GM21786 (cell line): ENCODE results near the gene TPCN2.

ENCODE experiments used
- ATAC-seq: cut with Tn5 transposase; IDR thresholded peaks from one replicate; pipeline ENCODE4 v1.9.1; 2021; ENCODE audit not compliant: unreplicated experiment

TPCN2 gene

DNA sequence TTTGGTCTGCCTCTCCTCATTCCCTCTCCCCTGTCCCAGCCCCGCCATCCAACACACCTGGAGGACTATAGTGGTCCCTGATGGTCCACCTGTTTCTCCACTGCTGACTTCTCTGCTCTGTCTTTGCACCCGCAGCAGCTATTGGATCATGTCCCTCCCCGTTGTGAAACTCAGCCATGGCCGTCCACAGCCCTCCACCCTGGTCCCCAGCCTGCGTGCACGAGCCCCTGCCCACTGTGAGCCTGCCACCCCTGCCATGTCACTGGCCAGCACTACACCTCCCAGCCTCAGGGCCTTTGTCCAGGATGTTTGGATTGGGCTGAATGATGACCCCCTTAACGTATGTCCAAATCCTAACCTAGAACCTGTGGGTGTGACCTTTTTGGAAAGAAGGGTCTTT, 59.3 kb downstream of the TPCN2 start:
- ATAC-seq = no peak

GRCh38 chr11:69108559-69108958, 59.8 kb downstream of the TPCN2 start:
- ATAC-seq = no peak

- ATAC-seq = no peak
Observed at GRCh38 chr11:69109101-69109500, 60.4 kb downstream of the TPCN2 start.

DNA sequence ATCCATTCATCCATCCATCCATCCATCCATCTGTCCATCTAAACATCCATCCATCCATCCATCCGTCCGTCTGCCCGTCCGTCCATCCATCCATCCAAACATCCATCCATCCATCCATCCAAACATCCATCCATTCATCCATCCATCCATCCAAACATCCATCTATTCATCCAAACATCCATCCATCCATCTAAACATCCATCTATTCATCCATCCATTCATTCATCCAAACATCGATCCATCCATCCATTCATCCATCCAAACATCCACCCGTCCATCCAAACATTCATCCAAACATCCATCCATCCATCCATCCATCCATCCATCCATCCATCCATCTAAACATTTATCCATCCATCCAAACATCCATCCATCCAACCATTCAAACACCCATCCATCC, 61.7 kb downstream of the TPCN2 start:
- no peak for ATAC-seq

- no peak for ATAC-seq
Observed at GRCh38 chr11:69111624-69112542, 63.2 kb downstream of the TPCN2 start.

GRCh38 chr11:69113226-69113625, 64.5 kb downstream of the TPCN2 start:
- ATAC-seq = no peak

DNA sequence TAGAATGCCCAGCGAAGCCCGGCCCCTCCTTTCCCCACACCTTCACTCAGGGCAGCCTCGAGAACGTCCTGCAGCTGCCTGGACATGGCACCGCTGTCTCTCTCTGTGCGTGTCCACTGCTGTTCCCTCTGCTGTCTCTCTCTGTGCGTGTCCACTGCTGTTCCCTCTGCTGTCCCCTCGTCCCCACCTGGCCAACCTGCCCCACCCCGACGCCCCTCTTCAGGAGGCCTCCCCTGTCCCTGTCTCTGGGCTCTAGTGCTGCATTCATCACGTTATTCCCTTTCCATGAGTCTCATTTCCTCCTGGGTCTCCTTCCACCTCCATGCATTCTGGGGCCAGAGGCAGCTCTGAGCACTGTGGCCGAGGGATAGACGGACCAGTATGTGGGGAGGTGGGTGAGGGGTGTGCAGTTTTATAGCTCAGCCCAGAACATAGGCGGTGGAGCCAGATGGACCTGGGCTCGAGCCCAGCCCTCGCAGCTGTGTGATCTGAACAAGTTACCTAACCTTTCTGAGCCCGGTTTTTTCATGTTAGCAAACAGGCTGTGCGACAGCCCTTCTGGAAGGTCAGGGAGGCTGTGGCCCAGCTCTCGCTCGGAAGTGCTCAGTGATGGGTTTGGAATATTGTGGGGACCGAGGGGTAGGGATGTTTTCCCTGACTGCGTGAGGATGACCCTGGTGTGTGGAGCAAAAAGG, 65.1 kb downstream of the TPCN2 start:
- no peak for ATAC-seq

DNA sequence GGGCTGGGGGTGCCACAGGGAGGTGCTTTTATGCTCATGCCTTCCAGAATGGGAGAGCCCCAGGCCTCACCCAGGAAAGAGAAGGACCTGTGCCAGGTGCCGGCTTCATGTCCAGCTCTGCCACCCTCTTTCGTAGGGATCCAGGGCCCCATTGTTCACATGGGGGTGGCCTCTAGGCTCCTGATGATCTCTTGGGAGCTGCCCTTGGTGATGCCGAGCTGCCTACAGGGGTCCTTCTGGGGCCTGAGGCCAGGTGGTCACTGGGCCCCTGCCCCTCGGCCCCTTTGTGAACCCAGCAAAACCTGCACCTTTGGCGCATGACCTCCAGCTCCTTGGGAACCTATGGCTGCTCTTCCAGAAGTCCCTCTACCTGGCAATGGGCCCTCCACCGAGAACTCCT, 65.6 kb downstream of the TPCN2 start:
- ATAC-seq = no peak

DNA sequence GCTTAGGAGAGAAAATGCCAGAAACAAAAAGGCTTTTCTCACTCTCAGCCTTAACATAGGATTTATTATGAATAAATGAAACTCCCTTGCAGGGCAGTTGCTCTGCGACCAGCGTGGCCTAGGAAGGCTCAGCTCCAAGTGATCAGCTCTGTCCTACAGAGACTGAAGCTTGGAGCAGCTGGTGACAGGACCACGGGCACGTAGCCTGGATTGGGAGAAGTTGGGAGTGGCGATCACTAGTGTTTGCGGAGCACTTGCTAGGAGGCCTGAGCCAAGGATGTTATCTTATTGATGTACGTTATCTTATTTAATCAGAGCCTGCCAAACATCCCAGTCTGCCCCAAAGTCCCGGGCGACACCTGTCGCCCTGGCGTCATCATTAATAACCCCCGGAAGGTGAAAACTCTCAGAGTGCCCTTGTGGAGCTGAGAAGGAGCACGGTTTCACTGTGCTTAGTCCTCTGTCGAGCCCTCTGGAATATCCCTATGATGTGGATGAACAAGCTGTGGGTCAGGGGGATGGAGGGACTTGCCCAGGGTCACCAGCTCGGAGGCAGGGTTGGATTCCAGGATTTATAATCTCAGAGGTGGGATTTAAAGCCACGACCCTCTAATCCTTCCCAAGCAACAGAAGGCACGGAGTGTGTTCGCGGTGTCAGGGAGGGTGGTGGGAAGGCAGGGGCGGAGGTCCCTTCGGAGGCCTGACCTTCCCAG, 66.2 kb downstream of the TPCN2 start:
- ATAC-seq = no peak

DNA sequence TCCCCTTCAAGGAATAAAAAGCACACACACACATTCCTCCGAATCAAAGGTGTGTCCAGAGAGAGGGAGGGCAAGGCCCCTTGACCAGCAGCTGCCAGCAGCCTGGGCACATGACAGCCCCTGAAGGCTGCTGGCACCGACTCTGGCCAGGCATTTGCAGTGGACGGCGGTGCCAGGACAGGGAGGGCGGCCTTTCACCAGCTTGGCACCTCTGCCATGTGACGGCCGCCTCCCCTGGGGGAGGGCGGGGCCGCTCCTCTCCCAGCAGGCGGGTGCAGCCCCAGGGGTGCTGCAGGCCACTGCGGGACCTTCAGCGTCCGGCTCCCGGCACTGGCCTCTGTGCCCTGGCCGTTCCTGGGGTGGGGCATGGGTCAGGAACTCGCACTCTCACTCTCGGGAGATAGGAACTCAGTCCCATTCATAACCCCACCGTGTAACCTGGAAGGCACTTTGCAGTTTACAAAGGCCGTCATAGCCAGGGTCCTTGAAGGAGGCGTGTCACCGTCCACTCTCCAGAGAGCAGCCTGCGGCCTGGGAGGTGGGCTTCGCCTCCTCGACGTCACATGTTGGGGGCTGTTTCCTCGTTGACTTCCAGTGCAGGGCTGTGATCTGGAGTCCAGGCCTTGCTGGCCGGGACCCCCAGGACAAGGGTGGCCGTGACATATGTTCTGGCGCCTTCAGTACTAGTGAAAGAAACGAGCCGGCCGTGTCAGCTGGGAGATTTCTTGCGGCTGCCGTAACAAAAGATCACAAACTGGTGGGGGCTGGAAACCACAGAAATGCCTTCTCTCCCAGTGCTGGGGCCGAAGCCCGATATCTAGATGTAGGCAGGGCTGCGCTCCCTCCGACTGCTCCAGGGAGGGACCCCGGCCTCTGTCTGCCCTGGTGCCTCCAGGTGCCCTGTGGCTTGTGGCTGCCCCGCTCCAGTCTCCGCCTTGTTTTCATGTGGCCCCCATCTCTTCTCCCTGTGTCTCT, 67.1 kb downstream of the TPCN2 start:
- ATAC-seq = no peak

DNA sequence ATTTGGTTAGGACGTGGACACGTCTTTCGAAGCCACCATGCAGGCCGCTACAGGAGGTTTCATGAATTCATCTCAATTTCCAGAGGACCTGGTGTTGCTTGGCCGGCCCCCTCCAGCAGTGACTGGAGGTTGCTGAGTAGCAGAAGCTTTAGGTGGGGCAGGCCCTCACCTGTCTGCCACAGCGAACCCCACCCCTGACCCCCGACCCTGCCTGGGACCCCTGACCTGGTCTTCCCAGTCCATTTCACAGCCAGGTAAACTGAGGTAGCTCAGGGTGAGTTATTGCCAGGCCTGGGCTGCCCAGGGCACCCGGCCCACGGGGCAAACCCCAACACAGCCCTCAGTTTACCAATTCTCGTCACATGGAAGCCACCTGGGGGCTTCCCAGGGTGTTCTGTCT, 67.9 kb downstream of the TPCN2 start:
- ATAC-seq = no peak

- ATAC-seq = no peak
Observed at GRCh38 chr11:69119190-69119589, 70.5 kb downstream of the TPCN2 start.

DNA sequence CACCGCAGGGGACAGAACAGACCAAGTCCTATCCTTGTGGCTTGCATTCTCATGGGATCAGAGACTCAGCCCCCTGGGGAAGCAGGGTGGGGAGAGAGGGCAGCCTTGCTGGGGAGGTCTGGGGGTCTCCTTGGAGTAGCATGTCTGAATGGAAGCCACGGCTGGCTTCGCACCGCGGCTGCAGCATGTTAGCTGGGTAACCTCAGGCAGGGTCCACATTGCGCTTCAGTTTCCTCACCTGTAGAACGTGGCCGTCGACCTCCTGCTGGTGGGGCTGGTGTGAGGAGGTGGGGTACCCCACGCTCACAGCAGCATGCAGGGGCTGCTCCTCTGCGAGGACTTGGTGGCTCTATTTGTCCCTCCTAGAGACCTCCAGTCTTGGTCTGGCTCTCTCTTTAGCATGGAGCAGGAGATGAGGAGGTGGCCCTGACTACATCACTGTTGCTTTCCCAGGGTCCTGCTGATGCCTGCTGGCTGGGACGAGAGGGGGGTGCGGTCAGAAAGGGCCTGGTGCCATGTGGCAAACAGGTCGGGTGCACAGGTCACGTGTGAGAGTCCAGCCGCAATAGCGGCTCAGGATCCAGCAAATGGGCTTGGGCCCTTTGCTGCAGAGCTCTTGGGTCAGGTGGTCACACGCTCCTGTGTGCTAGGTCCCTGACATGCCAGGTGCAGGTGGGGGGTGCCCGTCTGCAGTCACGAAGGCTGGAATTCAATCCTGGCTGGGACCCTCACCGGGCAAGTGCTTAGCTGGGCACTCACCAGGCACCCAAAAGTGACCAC, 71.6 kb downstream of the TPCN2 start:
- ATAC-seq = no peak

GRCh38 chr11:69121021-69121420, 72.3 kb downstream of the TPCN2 start:
- no peak for ATAC-seq

DNA sequence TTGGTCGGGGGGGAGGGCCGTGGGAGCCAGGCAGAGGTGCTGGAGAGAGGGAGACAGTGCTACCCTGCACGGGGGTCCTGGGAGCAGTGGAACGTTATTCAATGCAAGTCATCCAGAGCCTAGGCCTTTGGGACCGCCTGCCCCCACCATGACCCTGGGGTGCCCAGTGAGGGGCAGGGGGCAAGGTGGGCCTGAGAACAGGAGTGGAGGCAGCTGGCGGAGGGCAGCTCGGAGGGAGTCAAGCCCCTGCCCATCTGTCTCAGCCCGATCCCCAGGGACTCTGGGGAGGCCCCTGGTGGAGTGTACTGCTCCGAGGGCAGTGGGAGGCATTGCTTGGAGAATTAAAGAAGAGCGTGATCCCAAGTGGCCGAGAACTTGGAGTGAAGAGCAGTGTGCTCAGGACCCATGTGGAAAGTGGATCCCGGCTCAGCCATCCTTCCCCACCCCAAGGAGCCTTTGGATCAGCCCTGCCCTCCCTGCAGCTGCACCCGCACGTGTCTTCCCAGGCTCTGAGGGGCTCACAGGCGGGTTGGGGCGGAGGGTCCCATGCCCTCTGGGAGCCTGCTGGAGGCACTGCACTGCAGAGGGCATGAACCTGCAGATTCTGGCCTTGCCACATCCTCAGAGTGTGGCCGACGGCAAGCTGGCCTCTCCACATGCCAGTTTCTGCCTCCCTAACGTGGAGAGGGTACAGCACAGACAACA, 73.0 kb downstream of the TPCN2 start:
- no peak for ATAC-seq

DNA sequence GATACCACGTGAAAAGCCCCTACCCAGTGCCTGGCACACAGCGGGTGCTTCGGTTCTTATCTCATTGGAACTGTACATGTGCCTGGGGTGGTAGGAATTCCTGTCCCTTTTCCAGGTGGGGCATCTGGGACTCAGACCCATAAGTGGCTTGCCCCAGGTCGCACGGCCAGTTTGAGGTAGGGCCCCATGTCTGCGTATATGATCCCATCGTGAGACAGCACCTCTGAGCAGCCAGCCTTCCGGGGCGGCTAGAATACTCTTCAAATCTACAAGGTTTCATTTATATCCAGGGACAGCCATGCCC, 73.5 kb downstream of the TPCN2 start:
- ATAC-seq = no peak

DNA sequence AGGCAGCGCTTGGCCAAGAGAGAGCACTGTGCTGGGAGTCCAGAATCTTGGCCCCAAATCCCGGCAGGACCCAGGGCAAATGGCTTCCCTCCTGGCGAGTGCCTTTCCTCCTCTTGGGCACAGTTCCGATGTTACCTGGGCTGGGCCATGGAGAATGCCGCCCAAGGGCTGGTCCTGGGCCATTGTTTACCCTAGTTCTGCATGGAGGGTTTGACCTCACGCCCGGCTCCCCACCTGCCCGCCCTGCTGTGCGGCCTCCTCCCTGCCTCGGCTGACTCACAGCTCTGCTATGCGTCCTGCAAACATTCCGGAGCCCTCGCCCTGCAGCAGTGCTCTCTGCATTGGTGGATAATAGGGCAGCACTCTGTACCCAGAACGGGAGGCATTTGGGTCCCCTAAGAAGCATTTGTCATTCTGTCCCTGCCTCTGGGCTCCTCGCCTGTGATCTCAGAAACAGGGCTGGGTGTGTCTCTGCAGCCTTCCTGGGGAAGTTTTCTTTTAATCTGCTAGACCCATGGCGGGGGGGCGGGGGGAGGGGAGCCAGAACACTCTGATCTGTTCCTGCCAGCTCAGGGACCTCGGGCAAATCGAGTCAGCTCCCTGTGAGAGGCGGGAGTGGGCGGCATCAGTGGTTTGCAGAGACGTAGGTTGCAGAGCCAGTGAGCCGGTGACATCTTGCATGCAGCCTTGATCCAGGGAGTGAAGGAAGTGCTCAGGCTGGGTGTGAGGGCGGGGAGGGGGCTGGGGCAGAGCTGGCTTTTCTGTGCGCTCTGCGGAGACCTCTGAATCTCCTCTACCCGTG, 74.1 kb downstream of the TPCN2 start:
- ATAC-seq = no peak
